ENCODE data around the gene INS.

The INS gene

GRCh38 chr11:2168286-2169004, 7.4 kb upstream of the INS start:
- no peaks in the 10 kb centered on the region for H3K4me1 Mint-ChIP-seq
- no peak for ATAC-seq (replicated peaks)
- H3K4me3 Mint-ChIP-seq = no peak overlapping the region
- DNase-seq = no peak
- no peaks in the 10 kb centered on the region for H3K36me3 Mint-ChIP-seq
- H3K9me3 Mint-ChIP-seq = no peaks in the 10 kb centered on the region
- H3K27ac Mint-ChIP-seq = no peak overlapping the region
- H3K27me3 Mint-ChIP-seq = peaks cover 20 to 44% of the 10 kb centered on the region in 2 donors

GRCh38 chr11:2167141-2168045, 6.4 kb upstream of the INS start:
- Mint-ChIP-seq H3K9me3 (no peaks in the 10 kb centered on the region), H3K4me3 (no peak overlapping the region), H3K27me3 (peaks cover 27 to 52% of the 10 kb centered on the region in 2 donors), H3K4me1 (no peaks in the 10 kb centered on the region), H3K36me3 (no peaks in the 10 kb centered on the region), H3K27ac (no peak overlapping the region)
- ATAC-seq (replicated peaks) (no peak), DNase-seq (no peak)

GRCh38 chr11:2166091-2166851, 5.3 kb upstream of the INS start:
- DNase-seq (no peak), ATAC-seq (replicated peaks) (peak; percentile 76 to 79)
- Mint-ChIP-seq H3K9me3 (no peaks in the 10 kb centered on the region), H3K27me3 (peaks cover 26 to 50% of the 10 kb centered on the region in 2 donors), H3K4me1 (no peaks in the 10 kb centered on the region), H3K36me3 (no peaks in the 10 kb centered on the region), H3K27ac (no peak overlapping the region), H3K4me3 (no peak overlapping the region)

- DNase-seq (no peak), ATAC-seq (replicated peaks) (no peak)
- Mint-ChIP-seq H3K27me3 (peaks cover 26 to 51% of the 10 kb centered on the region in 2 donors), H3K27ac (no peak overlapping the region), H3K4me3 (no peak overlapping the region), H3K36me3 (no peaks in the 10 kb centered on the region), H3K4me1 (no peaks in the 10 kb centered on the region), H3K9me3 (no peaks in the 10 kb centered on the region)
Observed at GRCh38 chr11:2165571-2165970, 4.6 kb upstream of the INS start.

GRCh38 chr11:2164861-2165555, 4.0 kb upstream of the INS start:
- Mint-ChIP-seq H3K27me3 (peaks cover 26 to 57% of the 10 kb centered on the region in 2 donors), H3K4me1 (no peaks in the 10 kb centered on the region), H3K36me3 (no peaks in the 10 kb centered on the region), H3K9me3 (no peaks in the 10 kb centered on the region), H3K4me3 (no peak overlapping the region), H3K27ac (peak overlapping the region; percentile 42)
- ATAC-seq (replicated peaks) = no peak
- DNase-seq = no peak

GRCh38 chr11:2164081-2164480, 3.1 kb upstream of the INS start:
- H3K27ac Mint-ChIP-seq = no peak overlapping the region
- peaks cover 26 to 62% of the 10 kb centered on the region in 2 donors for H3K27me3 Mint-ChIP-seq
- no peak overlapping the region for H3K4me3 Mint-ChIP-seq
- H3K36me3 Mint-ChIP-seq = no peaks in the 10 kb centered on the region
- DNase-seq = no peak
- ATAC-seq (replicated peaks) = no peak
- no peaks in the 10 kb centered on the region for H3K9me3 Mint-ChIP-seq
- no peaks in the 10 kb centered on the region for H3K4me1 Mint-ChIP-seq

GRCh38 chr11:2163428-2163978, 2.5 kb upstream of the INS start:
- no peak overlapping the region for H3K27ac Mint-ChIP-seq
- ATAC-seq (replicated peaks) (no peak), DNase-seq (no peak)
- no peaks in the 10 kb centered on the region for H3K4me1 Mint-ChIP-seq
- H3K27me3 Mint-ChIP-seq = peaks cover 26 to 60% of the 10 kb centered on the region in 2 donors
- H3K4me3 Mint-ChIP-seq = no peak overlapping the region
- H3K9me3 Mint-ChIP-seq = no peaks in the 10 kb centered on the region
- H3K36me3 Mint-ChIP-seq = no peaks in the 10 kb centered on the region

- H3K36me3 Mint-ChIP-seq = no peaks in the 10 kb centered on the region
- peaks cover 22 to 44% of the 10 kb centered on the region in 2 donors for H3K27me3 Mint-ChIP-seq
- H3K4me1 Mint-ChIP-seq = no peaks in the 10 kb centered on the region
- H3K4me3 Mint-ChIP-seq = no peak overlapping the region
- DNase-seq (no peak), ATAC-seq (replicated peaks) (no peak)
- no peaks in the 10 kb centered on the region for H3K9me3 Mint-ChIP-seq
- H3K27ac Mint-ChIP-seq = no peak overlapping the region
Observed at GRCh38 chr11:2159536-2160413, 1.2 kb downstream of the INS start.

- Mint-ChIP-seq H3K36me3 (no peaks in the 10 kb centered on the region), H3K9me3 (no peaks in the 10 kb centered on the region), H3K27ac (no peak overlapping the region), H3K4me1 (no peaks in the 10 kb centered on the region), H3K4me3 (no peak overlapping the region), H3K27me3 (peaks cover 19 to 50% of the 10 kb centered on the region in 2 donors)
- no peak for ATAC-seq (replicated peaks)
- DNase-seq = no peak
Observed at GRCh38 chr11:2158966-2159365, 2.0 kb downstream of the INS start.

GRCh38 chr11:2158296-2158737, 2.7 kb downstream of the INS start:
- no peak overlapping the region for H3K4me3 Mint-ChIP-seq
- peaks cover 15 to 50% of the 10 kb centered on the region in 2 donors for H3K27me3 Mint-ChIP-seq
- no peaks in the 10 kb centered on the region for H3K36me3 Mint-ChIP-seq
- H3K27ac Mint-ChIP-seq = no peak overlapping the region
- no peaks in the 10 kb centered on the region for H3K4me1 Mint-ChIP-seq
- no peak for DNase-seq
- H3K9me3 Mint-ChIP-seq = no peaks in the 10 kb centered on the region
- ATAC-seq (replicated peaks) = no peak

GRCh38 chr11:2157294-2158040, 3.5 kb downstream of the INS start:
- H3K27me3 Mint-ChIP-seq = peaks cover 9 to 46% of the 10 kb centered on the region in 2 donors
- no peak overlapping the region for H3K27ac Mint-ChIP-seq
- no peaks in the 10 kb centered on the region for H3K4me1 Mint-ChIP-seq
- ATAC-seq (replicated peaks) (no peak), DNase-seq (no peak)
- H3K9me3 Mint-ChIP-seq = no peaks in the 10 kb centered on the region
- H3K4me3 Mint-ChIP-seq = no peak overlapping the region
- no peaks in the 10 kb centered on the region for H3K36me3 Mint-ChIP-seq

GRCh38 chr11:2156416-2157182, 4.4 kb downstream of the INS start:
- Mint-ChIP-seq H3K36me3 (no peaks in the 10 kb centered on the region), H3K27me3 (peaks cover 6 to 43% of the 10 kb centered on the region in 2 donors), H3K4me3 (no peak overlapping the region), H3K9me3 (no peaks in the 10 kb centered on the region), H3K27ac (no peak overlapping the region), H3K4me1 (peaks cover 5% of the 10 kb centered on the region in 2 donors)
- DNase-seq (peak; percentile 51), ATAC-seq (replicated peaks) (peak; percentile 60 to 70)
